Hindlimb muscle (tissue), 1 donor: ENCODE data around the gene GKAP1. TPM values are rescaled to one million over a fixed set of nuclear protein-coding genes. Genes with fewer than 3 reads are reported as not detected.

Experiments
- polyA plus RNA-seq: library from polyadenylated mRNA; unstranded; fragments of 120-200 nt; gene quantifications from one replicate; pipeline ENCODE4 v1.2.1, GENCODE V29; 2013; ENCODE audit not compliant: insufficient read length

Gene GKAP1
- polyA plus RNA-seq, 1 donor, result 17.2 TPM

Other genes with a start within 250 kb of the GKAP1 start
- gene IDNK, start 194.6 kb downstream of the GKAP1 start, polyA plus RNA-seq, result 4.2 TPM
- 67.1 TPM for gene UBQLN1, start 109.8 kb downstream of the GKAP1 start, polyA plus RNA-seq
- 7.3 TPM for gene KIF27, start 103.7 kb upstream of the GKAP1 start, polyA plus RNA-seq
- 429 TPM for gene HNRNPK, start 162.4 kb upstream of the GKAP1 start, polyA plus RNA-seq
- 8.1 TPM for gene RMI1, start 163.0 kb upstream of the GKAP1 start, polyA plus RNA-seq